ENCODE data around the gene LOXHD1.

DNA sequence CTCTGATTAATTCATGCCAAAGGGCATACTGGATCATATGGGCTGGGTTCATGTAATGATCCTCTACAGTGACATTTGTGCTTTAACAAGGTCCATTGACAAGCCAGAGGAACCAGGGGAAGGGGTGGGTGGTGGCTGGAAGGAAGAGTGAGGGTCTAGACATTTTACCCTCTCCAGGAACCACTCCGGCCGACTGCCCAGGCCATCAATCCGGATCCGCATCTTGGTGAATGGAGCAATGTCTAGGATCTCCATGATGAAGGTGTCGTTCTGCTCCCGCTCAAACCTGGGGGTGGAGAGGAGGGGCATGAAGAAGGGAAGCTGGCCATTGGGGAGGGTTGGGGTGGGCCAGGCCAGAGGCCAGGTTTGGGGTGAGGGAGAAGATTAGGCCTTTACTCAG is 147.5 kb downstream of the LOXHD1 start:
- TF ChIP-seq, protein P1, sequence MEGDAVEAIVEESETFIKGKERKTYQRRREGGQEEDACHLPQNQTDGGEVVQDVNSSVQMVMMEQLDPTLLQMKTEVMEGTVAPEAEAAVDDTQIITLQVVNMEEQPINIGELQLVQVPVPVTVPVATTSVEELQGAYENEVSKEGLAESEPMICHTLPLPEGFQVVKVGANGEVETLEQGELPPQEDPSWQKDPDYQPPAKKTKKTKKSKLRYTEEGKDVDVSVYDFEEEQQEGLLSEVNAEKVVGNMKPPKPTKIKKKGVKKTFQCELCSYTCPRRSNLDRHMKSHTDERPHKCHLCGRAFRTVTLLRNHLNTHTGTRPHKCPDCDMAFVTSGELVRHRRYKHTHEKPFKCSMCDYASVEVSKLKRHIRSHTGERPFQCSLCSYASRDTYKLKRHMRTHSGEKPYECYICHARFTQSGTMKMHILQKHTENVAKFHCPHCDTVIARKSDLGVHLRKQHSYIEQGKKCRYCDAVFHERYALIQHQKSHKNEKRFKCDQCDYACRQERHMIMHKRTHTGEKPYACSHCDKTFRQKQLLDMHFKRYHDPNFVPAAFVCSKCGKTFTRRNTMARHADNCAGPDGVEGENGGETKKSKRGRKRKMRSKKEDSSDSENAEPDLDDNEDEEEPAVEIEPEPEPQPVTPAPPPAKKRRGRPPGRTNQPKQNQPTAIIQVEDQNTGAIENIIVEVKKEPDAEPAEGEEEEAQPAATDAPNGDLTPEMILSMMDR (IDR thresholded peaks at IDR 0.05): no peak
- no peak for TF ChIP-seq POLR2A (IDR thresholded peaks at IDR 0.05)
- no peak for TF ChIP-seq POLR2AphosphoS5 (IDR thresholded peaks at IDR 0.05; ENCODE audit: insufficient read depth in 1 of 2, low read depth in 1 of 2)

Measured in vagina (tissue), 2 donors.